GM12878 (cell line): Measurements from ENCODE around the gene MTX1. TPM values are rescaled to one million over a fixed set of nuclear protein-coding genes. Genes with fewer than 3 reads are reported as not detected.
"Not testable (repeated sequence)": the region's sequence is repeated elsewhere in the genome, so short reads cannot be mapped to it uniquely, and the experiment has no call there.

Experiments
- ATAC-seq: fragments of 200-7000 bp; cut with Tn5 transposase; 3 replicates; pipeline ENCODE4 v1.9.1; 2020; ENCODE audit warnings: mild to moderate bottlenecking, moderate library complexity
- BruUV-seq: library from RNA; stranded (reverse); fragments of 400-500 nt; replicated peaks from 2 replicates; lab custom pipeline; 2021; lab: Mats Ljungman, UMichigan
- CTCF ChIA-PET: fragments of 300-600 bp; sonication (Branson Sonifier 250); formaldehyde crosslinking; extraction: SDS; loops from one replicate; lab custom pipeline; 2021; ENCODE audit warnings: inconsistent platforms; lab: Yijun Ruan, JAX
- POLR2A ChIA-PET: fragments of 350-600 bp; formaldehyde crosslinking; extraction: SDS; loops from one replicate; lab custom pipeline; 2021; ENCODE audit warnings: inconsistent platforms; lab: Charles Lee
- RAD21 ChIA-PET: fragments of 300-600 bp; sonication (Branson Sonifier 250); formaldehyde crosslinking; loops from one replicate; lab custom pipeline; 2023; ENCODE audit warnings: antibody characterized with exemption; ENCODE audit not compliant: unreplicated experiment; lab: Charles Lee
- SMC1A ChIA-PET: fragments of 300-600 bp; sonication (Branson Sonifier 250); formaldehyde crosslinking; loops from one replicate; lab custom pipeline; 2023; ENCODE audit not compliant: unreplicated experiment, uncharacterized antibody; lab: Charles Lee
- DNase-seq: peaks from one replicate; pipeline ENCODE4 v3.0.0-alpha.2; 2011; ENCODE audit warnings: low read depth, low spot score
- FAIRE-seq: peaks from 3 replicates; lab custom pipeline; 2011; peaks lifted over from hg19 to GRCh38; lab: Jason Lieb, UNC
- H2AFZ ChIP-seq: 2 replicates; pipeline ENCODE4 v1.6.0; 2011; ENCODE audit warnings: low read depth, low read length, control low read depth; ENCODE audit not compliant: control insufficient read depth
- H3K27ac ChIP-seq: 2 replicates; pipeline ENCODE4 v1.5.1; 2011; ENCODE audit warnings: control low read depth; ENCODE audit not compliant: control insufficient read depth, insufficient read depth
- H3K27me3 ChIP-seq, 2 experiments: replicated peaks in 1 of 2; 2 replicates each; pipeline versions ENCODE4 v1.6.0 to v1.6.1; 2011; ENCODE audit warnings: low read length in 1 of 2; ENCODE audit not compliant: control insufficient read depth in 2 of 2, insufficient read depth in 2 of 2
- H3K36me3 ChIP-seq, 2 experiments: 2 replicates each; pipeline ENCODE4 v1.5.1; 2011; ENCODE audit warnings: low read length in 1 of 2; ENCODE audit not compliant: control insufficient read depth in 2 of 2, insufficient read depth in 2 of 2
- H3K4me1 ChIP-seq: 2 replicates; pipeline ENCODE4 v1.6.1; 2011; ENCODE audit warnings: mild to moderate bottlenecking, low read length, moderate library complexity, mixed read lengths; ENCODE audit not compliant: control insufficient read depth, insufficient read depth
- H3K4me2 ChIP-seq: 2 replicates; pipeline ENCODE4 v1.6.0; 2011; ENCODE audit warnings: control low read depth; ENCODE audit not compliant: control insufficient read depth, insufficient read depth
- H3K4me3 ChIP-seq: fragments of 200-600 bp; sonication (generic); 2 replicates; pipeline ENCODE4 v1.5.1; 2016
- H3K79me2 ChIP-seq: 2 replicates; pipeline ENCODE4 v1.6.0; 2011; ENCODE audit warnings: low read length; ENCODE audit not compliant: control insufficient read depth, insufficient read depth
- H3K9ac ChIP-seq: 2 replicates; pipeline ENCODE4 v1.8.0; 2011; ENCODE audit warnings: low read length, control low read depth, mixed read lengths; ENCODE audit not compliant: control insufficient read depth, insufficient read depth
- H3K9me3 ChIP-seq: replicated peaks from 3 replicates; pipeline ENCODE4 v1.5.1; 2011; ENCODE audit warnings: mild to moderate bottlenecking, low read length; ENCODE audit not compliant: control insufficient read depth, insufficient read depth
- H4K20me1 ChIP-seq: 2 replicates; pipeline ENCODE4 v1.6.0; 2011; ENCODE audit not compliant: control insufficient read depth, insufficient read depth
- ASH2L ChIP-seq: fragments of 300-600, 200-600 bp; sonication (generic); IDR thresholded peaks from 2 replicates; pipeline ENCODE4 v1.6.1; 2017; ENCODE audit warnings: low read depth, mild to moderate bottlenecking, borderline replicate concordance
- ATF7 ChIP-seq: fragments of 450-650 bp; IDR thresholded peaks from 2 replicates; pipeline ENCODE4 v1.6.1; 2016; ENCODE audit warnings: low read depth, mild to moderate bottlenecking
- BCL11A ChIP-seq: IDR thresholded peaks from 2 replicates; pipeline ENCODE4 v1.6.1; 2011; ENCODE audit warnings: low read depth, low read length
- BRCA1 ChIP-seq: IDR thresholded peaks from 2 replicates; pipeline ENCODE4 v1.6.1; 2011; ENCODE audit warnings: low read depth, low read length, improper control_type of control experiment
- HCFC1 ChIP-seq: fragments of 150-350 bp; IDR thresholded peaks from 2 replicates; pipeline ENCODE4 v1.6.1; 2014; ENCODE audit warnings: low read length
- HDAC6 ChIP-seq: fragments of 200-600 bp; sonication (generic); IDR thresholded peaks from one replicate; pipeline ENCODE4 v1.8.0; 2017; ENCODE audit warnings: antibody characterized with exemption; ENCODE audit not compliant: unreplicated experiment
- KAT2A ChIP-seq: conservative IDR thresholded peaks from 2 replicates; pipeline ENCODE4 v1.6.1; 2011; ENCODE audit warnings: low read depth, low read length; ENCODE audit not compliant: control insufficient read depth
- NR2F1 ChIP-seq: fragments of 450-650 bp; conservative IDR thresholded peaks from 2 replicates; pipeline ENCODE4 v1.6.1; 2017; ENCODE audit warnings: mild to moderate bottlenecking
- RAD21 ChIP-seq: IDR thresholded peaks from 2 replicates; pipeline ENCODE4 v1.6.1; 2011; ENCODE audit warnings: mild to moderate bottlenecking, low read depth, low read length, moderate library complexity; ENCODE audit not compliant: insufficient read depth
- SIN3A ChIP-seq: IDR thresholded peaks from 2 replicates; pipeline ENCODE4 v1.6.1; 2012; ENCODE audit warnings: low read depth, low read length, improper control_type of control experiment
- SIX5 ChIP-seq: IDR thresholded peaks from 2 replicates; pipeline ENCODE4 v1.6.1; 2011; ENCODE audit warnings: mild to moderate bottlenecking, low read depth, low read length, moderate library complexity; ENCODE audit not compliant: severe bottlenecking
- SMAD1 ChIP-seq: fragments of 450-650 bp; IDR thresholded peaks from 2 replicates; pipeline ENCODE4 v1.6.1; 2018; ENCODE audit warnings: mild to moderate bottlenecking, low read depth; ENCODE audit not compliant: partially characterized antibody
- SREBF1 ChIP-seq: IDR thresholded peaks from 2 replicates; pipeline ENCODE4 v1.6.1; 2012; ENCODE audit warnings: mild to moderate bottlenecking, low read length
- TARDBP ChIP-seq: IDR thresholded peaks from 2 replicates; pipeline ENCODE4 v1.6.1; 2016; ENCODE audit warnings: borderline replicate concordance
- YY1 ChIP-seq: IDR thresholded peaks from 2 replicates; pipeline ENCODE4 v1.6.1; 2011; ENCODE audit warnings: low read depth, mild to moderate bottlenecking, low read length
- ZBED1 ChIP-seq: IDR thresholded peaks from 2 replicates; pipeline ENCODE4 v1.6.1; 2016; ENCODE audit warnings: borderline replicate concordance
- WGBS: methylation state at CpG from one replicate; pipeline ENCODE4 v1.1.6; 2016; ENCODE audit warnings: low lambda C conversion rate; ENCODE audit not compliant: insufficient replicate concordance, insufficient coverage; ENCODE audit errors: missing lambda C conversion rate; 5-methylcytosine and 5-hydroxymethylcytosine counted together
- in situ Hi-C: fragments of 300-500 bp; cut with MboI; formaldehyde crosslinking; loops from 9 replicates; pipeline ENCODE4 v1.14.3; 2018; ENCODE audit warnings: mixed read lengths
- intact Hi-C: fragments of 100-400 bp; cut with micrococcal nuclease; formaldehyde crosslinking; loops from one replicate; pipeline ENCODE4 v1.14.2; 2022; ENCODE audit not compliant: unreplicated experiment
- polyA plus RNA-seq, 11 experiments: library from polyadenylated mRNA; depleted of rRNA in 4 of 11; unstranded in 6 of 11; stranded (reverse) in 5 of 11; fragments of >200 nt; fragmentation: Nextera tagmentation in 4 of 11; fragmentation: Illumina TruSeq in 1 of 11; extraction: Ambion mirVana in 4 of 11; extraction: Trizol in 1 of 11; gene quantifications; 1 replicate in 1 of 11; 2 replicates in 10 of 11; pipeline versions ENCODE4 v1.2.1 to v1.2.3, GENCODE V29; 2011 to 2016; ENCODE audit warnings: inconsistent platforms in 2 of 11, missing spikeins in 2 of 11, low read depth in 1 of 11
- total RNA-seq, 4 experiments: library from RNA; depleted of rRNA in 3 of 4; stranded (reverse); fragments of >200 nt in 3 of 4; fragmentation: Illumina TruSeq in 1 of 4; extraction: Trizol in 1 of 4; gene quantifications; 2 replicates each; pipeline versions ENCODE4 v1.2.1 to v1.2.3, GENCODE V29; 2013 to 2021
- TF ChIP-seq, protein P1 (sequence below): IDR thresholded peaks from 2 replicates; pipeline ENCODE4 v1.6.1; 2011; ENCODE audit warnings: low read depth, mild to moderate bottlenecking, low read length, moderate library complexity, borderline replicate concordance; ENCODE audit errors: extremely low read depth
- TF ChIP-seq, protein P2 (sequence below): fragments of 450-650 bp; IDR thresholded peaks from 2 replicates; pipeline ENCODE4 v1.6.1; 2016; ENCODE audit warnings: mild to moderate bottlenecking
- TF ChIP-seq, protein P3 (sequence below): IDR thresholded peaks from 2 replicates; pipeline ENCODE4 v1.6.1; 2011; ENCODE audit warnings: low read depth, low read length, improper control_type of control experiment, borderline replicate concordance
- TF ChIP-seq, protein P4 (sequence below): IDR thresholded peaks from 2 replicates; pipeline ENCODE4 v1.6.1; 2012; ENCODE audit warnings: low read depth, low read length, improper control_type of control experiment

MTX1 gene
- total and polyA plus RNA-seq, 10 of the 15 experiments (the other 5 are each of a cell fraction or from before 2014, with no cell fraction given): 15.8 to 92.0 (median 49.1) TPM

DNA sequence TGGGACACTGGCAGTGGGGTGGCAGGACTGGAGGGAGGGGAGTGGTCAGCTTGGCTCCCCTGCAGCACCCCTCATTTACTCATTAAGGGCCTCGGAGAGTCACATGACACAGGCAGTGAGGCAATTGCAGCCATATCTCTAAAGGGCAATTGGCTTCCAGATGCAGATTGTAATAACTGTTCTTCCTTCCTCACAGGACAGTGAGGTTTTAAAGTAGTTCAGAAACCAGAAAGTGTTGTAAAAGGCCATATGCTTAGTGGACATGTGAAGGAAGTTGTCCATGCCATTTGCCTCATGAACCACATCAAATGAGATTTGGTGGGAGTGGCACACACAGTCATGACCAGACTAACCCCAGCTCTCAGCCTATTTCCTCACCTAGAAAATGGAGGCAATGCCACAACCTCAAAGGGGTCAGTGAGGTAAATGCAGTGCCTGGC, 11.1 kb downstream of the MTX1 start (continued):
- TF ChIP-seq HCFC1 (peak; percentile 52), BCL11A (no peak), ASH2L (no peak), ATF7 (no peak), YY1 (peak; percentile 98), RAD21 (no peak), SIX5 (peak; percentile 55), KAT2A (no peak), BRCA1 (no peak), HDAC6 (no peak), NR2F1 (no peak), SMAD1 (no peak), SREBF1 (no peak), TARDBP (no peak), SIN3A (no peak), ZBED1 (no peak)
- TF ChIP-seq, protein P1, sequence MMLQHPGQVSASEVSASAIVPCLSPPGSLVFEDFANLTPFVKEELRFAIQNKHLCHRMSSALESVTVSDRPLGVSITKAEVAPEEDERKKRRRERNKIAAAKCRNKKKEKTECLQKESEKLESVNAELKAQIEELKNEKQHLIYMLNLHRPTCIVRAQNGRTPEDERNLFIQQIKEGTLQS: peak; percentile 62; the same call in 1 of the 2 replicates
- TF ChIP-seq, protein P2, sequence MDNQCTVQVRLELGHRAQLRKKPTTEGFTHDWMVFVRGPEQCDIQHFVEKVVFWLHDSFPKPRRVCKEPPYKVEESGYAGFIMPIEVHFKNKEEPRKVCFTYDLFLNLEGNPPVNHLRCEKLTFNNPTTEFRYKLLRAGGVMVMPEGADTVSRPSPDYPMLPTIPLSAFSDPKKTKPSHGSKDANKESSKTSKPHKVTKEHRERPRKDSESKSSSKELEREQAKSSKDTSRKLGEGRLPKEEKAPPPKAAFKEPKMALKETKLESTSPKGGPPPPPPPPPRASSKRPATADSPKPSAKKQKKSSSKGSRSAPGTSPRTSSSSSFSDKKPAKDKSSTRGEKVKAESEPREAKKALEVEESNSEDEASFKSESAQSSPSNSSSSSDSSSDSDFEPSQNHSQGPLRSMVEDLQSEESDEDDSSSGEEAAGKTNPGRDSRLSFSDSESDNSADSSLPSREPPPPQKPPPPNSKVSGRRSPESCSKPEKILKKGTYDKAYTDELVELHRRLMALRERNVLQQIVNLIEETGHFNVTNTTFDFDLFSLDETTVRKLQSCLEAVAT: no peak
- TF ChIP-seq, protein P3, sequence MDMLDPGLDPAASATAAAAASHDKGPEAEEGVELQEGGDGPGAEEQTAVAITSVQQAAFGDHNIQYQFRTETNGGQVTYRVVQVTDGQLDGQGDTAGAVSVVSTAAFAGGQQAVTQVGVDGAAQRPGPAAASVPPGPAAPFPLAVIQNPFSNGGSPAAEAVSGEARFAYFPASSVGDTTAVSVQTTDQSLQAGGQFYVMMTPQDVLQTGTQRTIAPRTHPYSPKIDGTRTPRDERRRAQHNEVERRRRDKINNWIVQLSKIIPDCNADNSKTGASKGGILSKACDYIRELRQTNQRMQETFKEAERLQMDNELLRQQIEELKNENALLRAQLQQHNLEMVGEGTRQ: peak; percentile 62
- TF ChIP-seq, protein P4, sequence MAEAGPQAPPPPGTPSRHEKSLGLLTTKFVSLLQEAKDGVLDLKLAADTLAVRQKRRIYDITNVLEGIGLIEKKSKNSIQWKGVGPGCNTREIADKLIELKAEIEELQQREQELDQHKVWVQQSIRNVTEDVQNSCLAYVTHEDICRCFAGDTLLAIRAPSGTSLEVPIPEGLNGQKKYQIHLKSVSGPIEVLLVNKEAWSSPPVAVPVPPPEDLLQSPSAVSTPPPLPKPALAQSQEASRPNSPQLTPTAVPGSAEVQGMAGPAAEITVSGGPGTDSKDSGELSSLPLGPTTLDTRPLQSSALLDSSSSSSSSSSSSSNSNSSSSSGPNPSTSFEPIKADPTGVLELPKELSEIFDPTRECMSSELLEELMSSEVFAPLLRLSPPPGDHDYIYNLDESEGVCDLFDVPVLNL: no peak

DNA sequence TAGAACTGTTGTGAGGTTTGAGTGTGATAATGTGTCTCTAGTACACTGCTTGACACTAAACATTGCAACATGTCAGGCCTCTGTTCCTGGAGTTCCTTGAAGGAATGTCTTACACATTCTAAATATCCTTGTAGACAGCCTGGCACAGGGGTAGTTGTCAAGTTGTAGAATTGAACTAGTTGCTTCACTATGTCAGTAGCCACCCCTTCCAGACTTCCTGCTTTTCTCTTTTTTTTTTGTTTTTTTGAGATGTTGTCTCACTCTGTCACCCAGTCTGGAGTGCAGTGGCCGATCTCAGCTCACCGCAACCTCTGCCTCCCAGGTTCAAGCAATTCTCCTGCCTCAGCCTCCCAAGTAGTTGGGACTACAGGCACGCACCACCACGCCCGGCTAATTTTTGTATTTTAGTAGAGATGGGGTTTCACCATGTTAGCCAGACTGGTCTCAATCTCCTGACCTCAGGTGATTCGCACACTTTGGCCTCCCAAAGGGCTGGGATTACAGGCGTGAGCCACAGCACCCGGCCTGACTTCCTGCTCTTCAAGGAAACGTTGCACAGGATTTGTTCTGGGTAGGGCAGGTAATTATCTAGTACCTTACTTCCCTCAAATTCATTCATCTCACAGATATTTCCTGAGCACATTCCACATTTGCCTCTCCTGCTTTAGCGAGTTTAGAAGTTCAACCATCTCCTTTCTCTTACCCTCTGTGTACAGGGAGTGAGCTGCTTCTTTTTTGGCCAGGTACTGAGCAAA, 11.9 kb downstream of the MTX1 start:
- RAD21 ChIA-PET, H3K4me3 ChIP-seq, DNase-seq, H3K36me3 ChIP-seq, H2AFZ ChIP-seq, H3K9me3 ChIP-seq, BruUV-seq, H3K27me3 ChIP-seq, H4K20me1 ChIP-seq, ATAC-seq, in situ Hi-C loops, H3K9ac ChIP-seq, FAIRE-seq, SMC1A ChIA-PET, intact Hi-C loops, H3K79me2 ChIP-seq, H3K27ac ChIP-seq, CTCF ChIA-PET, H3K4me2 ChIP-seq: not testable (repeated sequence)
- peaks cover 30% of the 10 kb centered on the region for H3K4me1 ChIP-seq
- WGBS: 90% methylated on average over 10 of the region's 10 CpGs
- POLR2A ChIA-PET: interaction anchor here (0.6 to 1.1 kb wide), 2 partner anchors 31 to 59 kb away, joined by 3 read pairs; no protein-coding TSS in a partner anchor
